GM12878 (cell line): ENCODE data around the gene TMEM26. TPM values are rescaled to one million over a fixed set of nuclear protein-coding genes. Genes with fewer than 3 reads are reported as not detected.

Experiments used
- ATAC-seq: fragments of 200-7000 bp; cut with Tn5 transposase; 3 replicates; pipeline ENCODE4 v1.9.1; 2020; ENCODE audit warnings: mild to moderate bottlenecking, moderate library complexity
- BruUV-seq: library from RNA; stranded (reverse); fragments of 400-500 nt; replicated peaks from 2 replicates; lab custom pipeline; 2021; lab: Mats Ljungman, UMichigan
- CTCF ChIA-PET: fragments of 300-600 bp; sonication (Branson Sonifier 250); formaldehyde crosslinking; extraction: SDS; loops from one replicate; lab custom pipeline; 2021; ENCODE audit warnings: inconsistent platforms; lab: Yijun Ruan, JAX
- POLR2A ChIA-PET: fragments of 350-600 bp; formaldehyde crosslinking; extraction: SDS; loops from one replicate; lab custom pipeline; 2021; ENCODE audit warnings: inconsistent platforms; lab: Charles Lee
- RAD21 ChIA-PET: fragments of 300-600 bp; sonication (Branson Sonifier 250); formaldehyde crosslinking; loops from one replicate; lab custom pipeline; 2023; ENCODE audit warnings: antibody characterized with exemption; ENCODE audit not compliant: unreplicated experiment; lab: Charles Lee
- SMC1A ChIA-PET: fragments of 300-600 bp; sonication (Branson Sonifier 250); formaldehyde crosslinking; loops from one replicate; lab custom pipeline; 2023; ENCODE audit not compliant: unreplicated experiment, uncharacterized antibody; lab: Charles Lee
- DNase-seq: peaks from one replicate; pipeline ENCODE4 v3.0.0-alpha.2; 2011; ENCODE audit warnings: low read depth, low spot score
- FAIRE-seq: peaks from 3 replicates; lab custom pipeline; 2011; peaks lifted over from hg19 to GRCh38; lab: Jason Lieb, UNC
- H2AFZ ChIP-seq: 2 replicates; pipeline ENCODE4 v1.6.0; 2011; ENCODE audit warnings: low read depth, low read length, control low read depth; ENCODE audit not compliant: control insufficient read depth
- H3K27ac ChIP-seq: 2 replicates; pipeline ENCODE4 v1.5.1; 2011; ENCODE audit warnings: control low read depth; ENCODE audit not compliant: control insufficient read depth, insufficient read depth
- H3K27me3 ChIP-seq, 2 experiments: replicated peaks in 1 of 2; 2 replicates each; pipeline versions ENCODE4 v1.6.0 to v1.6.1; 2011; ENCODE audit warnings: low read length in 1 of 2; ENCODE audit not compliant: control insufficient read depth in 2 of 2, insufficient read depth in 2 of 2
- H3K36me3 ChIP-seq, 2 experiments: 2 replicates each; pipeline ENCODE4 v1.5.1; 2011; ENCODE audit warnings: low read length in 1 of 2; ENCODE audit not compliant: control insufficient read depth in 2 of 2, insufficient read depth in 2 of 2
- H3K4me1 ChIP-seq: 2 replicates; pipeline ENCODE4 v1.6.1; 2011; ENCODE audit warnings: mild to moderate bottlenecking, low read length, moderate library complexity, mixed read lengths; ENCODE audit not compliant: control insufficient read depth, insufficient read depth
- H3K4me2 ChIP-seq: 2 replicates; pipeline ENCODE4 v1.6.0; 2011; ENCODE audit warnings: control low read depth; ENCODE audit not compliant: control insufficient read depth, insufficient read depth
- H3K4me3 ChIP-seq: fragments of 200-600 bp; sonication (generic); 2 replicates; pipeline ENCODE4 v1.5.1; 2016
- H3K79me2 ChIP-seq: 2 replicates; pipeline ENCODE4 v1.6.0; 2011; ENCODE audit warnings: low read length; ENCODE audit not compliant: control insufficient read depth, insufficient read depth
- H3K9ac ChIP-seq: 2 replicates; pipeline ENCODE4 v1.8.0; 2011; ENCODE audit warnings: low read length, control low read depth, mixed read lengths; ENCODE audit not compliant: control insufficient read depth, insufficient read depth
- H3K9me3 ChIP-seq: replicated peaks from 3 replicates; pipeline ENCODE4 v1.5.1; 2011; ENCODE audit warnings: mild to moderate bottlenecking, low read length; ENCODE audit not compliant: control insufficient read depth, insufficient read depth
- H4K20me1 ChIP-seq: 2 replicates; pipeline ENCODE4 v1.6.0; 2011; ENCODE audit not compliant: control insufficient read depth, insufficient read depth
- PAX5 ChIP-seq: IDR thresholded peaks from 2 replicates; pipeline ENCODE4 v1.6.1; 2011; ENCODE audit warnings: low read depth, low read length, borderline replicate concordance
- SUZ12 ChIP-seq: fragments of 200-600 bp; sonication (generic); IDR thresholded peaks from one replicate; pipeline ENCODE4 v1.6.1; 2018; ENCODE audit warnings: antibody characterized with exemption, mild to moderate bottlenecking; ENCODE audit not compliant: unreplicated experiment
- ZNF384 ChIP-seq: IDR thresholded peaks from 2 replicates; pipeline ENCODE4 v1.6.1; 2012; ENCODE audit warnings: low read depth, mild to moderate bottlenecking, low read length, improper control_type of control experiment, borderline replicate concordance
- in situ Hi-C: fragments of 300-500 bp; cut with MboI; formaldehyde crosslinking; loops from 9 replicates; pipeline ENCODE4 v1.14.3; 2018; ENCODE audit warnings: mixed read lengths
- intact Hi-C: fragments of 100-400 bp; cut with micrococcal nuclease; formaldehyde crosslinking; loops from one replicate; pipeline ENCODE4 v1.14.2; 2022; ENCODE audit not compliant: unreplicated experiment
- polyA plus RNA-seq, 11 experiments: library from polyadenylated mRNA; depleted of rRNA in 4 of 11; unstranded in 6 of 11; stranded (reverse) in 5 of 11; fragments of >200 nt; fragmentation: Nextera tagmentation in 4 of 11; fragmentation: Illumina TruSeq in 1 of 11; extraction: Ambion mirVana in 4 of 11; extraction: Trizol in 1 of 11; gene quantifications; 1 replicate in 1 of 11; 2 replicates in 10 of 11; pipeline versions ENCODE4 v1.2.1 to v1.2.3, GENCODE V29; 2011 to 2016; ENCODE audit warnings: inconsistent platforms in 2 of 11, missing spikeins in 2 of 11, low read depth in 1 of 11
- total RNA-seq, 4 experiments: library from RNA; depleted of rRNA in 3 of 4; stranded (reverse); fragments of >200 nt in 3 of 4; fragmentation: Illumina TruSeq in 1 of 4; extraction: Trizol in 1 of 4; gene quantifications; 2 replicates each; pipeline versions ENCODE4 v1.2.1 to v1.2.3, GENCODE V29; 2013 to 2021
- TF ChIP-seq, protein P1 (sequence below): fragments of 450-650 bp; IDR thresholded peaks from 2 replicates; pipeline ENCODE4 v1.6.1; 2016; ENCODE audit warnings: mild to moderate bottlenecking, moderate library complexity, borderline replicate concordance

TMEM26 gene
- total and polyA plus RNA-seq, 10 of the 15 experiments (the other 5 are each of a cell fraction or from before 2014, with no cell fraction given) = not detected

DNA sequence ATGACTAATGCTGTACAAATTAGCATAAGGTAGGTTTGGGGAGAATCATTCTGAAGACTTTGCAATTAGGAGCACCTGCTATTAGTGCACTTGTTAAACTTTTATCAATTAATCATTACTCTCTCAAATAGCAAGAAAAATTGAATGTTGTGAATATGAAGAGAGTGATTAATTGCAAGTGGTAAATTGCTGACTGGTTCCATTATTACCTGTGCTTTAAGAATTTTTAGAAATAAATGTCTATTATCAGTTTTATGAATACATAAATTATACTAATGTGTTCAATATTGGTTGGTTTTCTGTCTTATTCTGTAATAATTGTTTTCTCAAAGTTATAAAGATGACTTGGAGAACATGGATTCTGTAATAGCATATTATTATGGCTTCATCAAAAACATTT is 47.3 kb upstream of the TMEM26 start:
- H3K4me1 ChIP-seq = no peaks in the 10 kb centered on the region
- ATAC-seq = no peak
- H3K79me2 ChIP-seq = no peaks in the 10 kb centered on the region
- in situ Hi-C loops (no loop called here), intact Hi-C loops (no loop called here)
- TF ChIP-seq ZNF384 = no peak
- TF ChIP-seq, protein P1, sequence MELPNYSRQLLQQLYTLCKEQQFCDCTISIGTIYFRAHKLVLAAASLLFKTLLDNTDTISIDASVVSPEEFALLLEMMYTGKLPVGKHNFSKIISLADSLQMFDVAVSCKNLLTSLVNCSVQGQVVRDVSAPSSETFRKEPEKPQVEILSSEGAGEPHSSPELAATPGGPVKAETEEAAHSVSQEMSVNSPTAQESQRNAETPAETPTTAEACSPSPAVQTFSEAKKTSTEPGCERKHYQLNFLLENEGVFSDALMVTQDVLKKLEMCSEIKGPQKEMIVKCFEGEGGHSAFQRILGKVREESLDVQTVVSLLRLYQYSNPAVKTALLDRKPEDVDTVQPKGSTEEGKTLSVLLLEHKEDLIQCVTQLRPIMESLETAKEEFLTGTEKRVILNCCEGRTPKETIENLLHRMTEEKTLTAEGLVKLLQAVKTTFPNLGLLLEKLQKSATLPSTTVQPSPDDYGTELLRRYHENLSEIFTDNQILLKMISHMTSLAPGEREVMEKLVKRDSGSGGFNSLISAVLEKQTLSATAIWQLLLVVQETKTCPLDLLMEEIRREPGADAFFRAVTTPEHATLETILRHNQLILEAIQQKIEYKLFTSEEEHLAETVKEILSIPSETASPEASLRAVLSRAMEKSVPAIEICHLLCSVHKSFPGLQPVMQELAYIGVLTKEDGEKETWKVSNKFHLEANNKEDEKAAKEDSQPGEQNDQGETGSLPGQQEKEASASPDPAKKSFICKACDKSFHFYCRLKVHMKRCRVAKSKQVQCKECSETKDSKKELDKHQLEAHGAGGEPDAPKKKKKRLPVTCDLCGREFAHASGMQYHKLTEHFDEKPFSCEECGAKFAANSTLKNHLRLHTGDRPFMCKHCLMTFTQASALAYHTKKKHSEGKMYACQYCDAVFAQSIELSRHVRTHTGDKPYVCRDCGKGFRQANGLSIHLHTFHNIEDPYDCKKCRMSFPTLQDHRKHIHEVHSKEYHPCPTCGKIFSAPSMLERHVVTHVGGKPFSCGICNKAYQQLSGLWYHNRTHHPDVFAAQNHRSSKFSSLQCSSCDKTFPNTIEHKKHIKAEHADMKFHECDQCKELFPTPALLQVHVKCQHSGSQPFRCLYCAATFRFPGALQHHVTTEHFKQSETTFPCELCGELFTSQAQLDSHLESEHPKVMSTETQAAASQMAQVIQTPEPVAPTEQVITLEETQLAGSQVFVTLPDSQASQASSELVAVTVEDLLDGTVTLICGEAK = no peak
- TF ChIP-seq SUZ12 = no peak
- no peak for TF ChIP-seq PAX5
- no peak overlapping the region for H3K27ac ChIP-seq
- no peak overlapping the region for H2AFZ ChIP-seq
- no peaks in the 10 kb centered on the region for H4K20me1 ChIP-seq
- H3K9ac ChIP-seq = no peak overlapping the region
- ChIA-PET CTCF (no interaction called here), RAD21 (no interaction called here), POLR2A (no interaction called here), SMC1A (no interaction called here)
- H3K9me3 ChIP-seq = no peaks in the 10 kb centered on the region
- DNase-seq = no peak
- no peak overlapping the region for H3K4me3 ChIP-seq
- no peak for FAIRE-seq
- H3K36me3 ChIP-seq = no peaks in the 10 kb centered on the region
- no TSS peak for BruUV-seq
- no peaks in the 10 kb centered on the region for H3K27me3 ChIP-seq
- no peak overlapping the region for H3K4me2 ChIP-seq
